Thymus (tissue), 11 donors: ENCODE measurements around the gene NEU2. TPM values are rescaled to one million over a fixed set of nuclear protein-coding genes. Genes with fewer than 3 reads are reported as not detected.

Experiments
- DNase-seq, 9 donors: peaks; one replicate each; pipeline ENCODE4 v3.0.0-alpha.2; 2013; ENCODE audit warnings: low spot score in 9 of 9, low read depth in 6 of 9, missing footprints in 1 of 9
- H3K27ac ChIP-seq, 2 donors: one replicate each; pipeline ENCODE4 v1.5.1; 2013; ENCODE audit warnings: control low read depth in 1 of 2, low read depth in 1 of 2, low read length in 1 of 2, mild to moderate bottlenecking in 1 of 2, moderate library complexity in 1 of 2
- H3K27me3 ChIP-seq, 2 donors: one replicate each; pipeline ENCODE4 v1.5.1; 2013; ENCODE audit warnings: low read length in 1 of 2; ENCODE audit not compliant: control insufficient read depth in 2 of 2, insufficient read depth in 1 of 2
- H3K36me3 ChIP-seq, 2 donors: one replicate each; pipeline ENCODE4 v1.5.1; 2013; ENCODE audit warnings: low read length in 1 of 2, mild to moderate bottlenecking in 1 of 2, moderate library complexity in 1 of 2; ENCODE audit not compliant: control insufficient read depth in 2 of 2, insufficient read depth in 2 of 2
- H3K4me1 ChIP-seq, 2 donors: one replicate each; pipeline ENCODE4 v1.5.1; 2013; ENCODE audit warnings: low read length in 2 of 2; ENCODE audit not compliant: control insufficient read depth in 2 of 2, insufficient read depth in 2 of 2
- H3K4me3 ChIP-seq, 2 donors: one replicate each; pipeline ENCODE4 v1.5.1; 2013; ENCODE audit warnings: low read length in 2 of 2, control low read depth in 1 of 2, mild to moderate bottlenecking in 1 of 2
- H3K9me3 ChIP-seq, 2 donors: one replicate each; pipeline ENCODE4 v1.5.1; 2013; ENCODE audit warnings: low read length in 1 of 2, mild to moderate bottlenecking in 1 of 2; ENCODE audit not compliant: control insufficient read depth in 2 of 2, insufficient read depth in 1 of 2
- WGBS: extraction: QIAGEN DNeasy Blood & Tissue Kit; methylation state at CpG from one replicate; pipeline ENCODE4 v1.1.7; 2013; 5-methylcytosine and 5-hydroxymethylcytosine counted together
- polyA plus RNA-seq: library from polyadenylated mRNA; stranded (reverse); fragments of 200-250 nt; gene quantifications from one replicate; pipeline ENCODE4 v1.2.3, GENCODE V29; 2013
- total RNA-seq: library from RNA; stranded (reverse); fragments of 120-200 nt; gene quantifications from one replicate; pipeline ENCODE4 v1.2.4, GENCODE V29; 2013
- donor health status: healthy.

The NEU2 gene
- total and polyA plus RNA-seq, 2 donors = not detected

DNA sequence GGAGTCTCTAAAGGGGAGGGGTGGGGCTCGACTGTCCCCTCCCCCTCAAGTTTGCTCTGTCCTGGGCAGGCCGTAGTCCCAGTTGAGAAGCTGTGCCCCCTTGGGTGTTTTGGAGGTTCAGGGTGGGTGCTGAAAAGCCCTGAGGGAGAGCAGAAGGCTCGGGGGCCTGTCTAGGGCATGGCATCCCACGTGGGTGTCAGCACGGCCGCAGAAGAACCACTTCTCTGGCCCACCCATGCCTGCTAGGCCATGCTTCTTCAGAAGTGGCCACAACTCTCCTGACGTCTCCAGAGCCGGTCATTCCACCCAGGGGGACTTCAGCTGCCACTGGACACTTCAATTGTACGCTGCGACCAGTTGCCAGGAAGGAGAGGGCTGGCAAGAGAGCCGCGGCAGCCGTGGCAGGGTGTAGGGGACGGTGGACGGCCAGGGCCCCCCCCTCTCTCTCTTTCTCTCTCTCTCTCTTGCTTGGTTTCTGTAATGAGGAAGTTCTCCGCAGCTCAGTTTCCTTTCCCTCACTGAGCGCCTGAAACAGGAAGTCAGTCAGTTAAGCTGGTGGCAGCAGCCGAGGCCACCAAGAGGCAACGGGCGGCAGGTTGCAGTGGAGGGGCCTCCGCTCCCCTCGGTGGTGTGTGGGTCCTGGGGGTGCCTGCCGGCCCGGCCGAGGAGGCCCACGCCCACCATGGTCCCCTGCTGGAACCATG lies 27.5 kb downstream of the NEU2 start, which contains the start of gene INPP5D:
Gene INPP5D, plus strand, starts transcription at position 546 of the 704 bp plus-strand sequence. Its CDS starts 137 bp downstream, at position 683.
- Histone ChIP-seq H3K27me3 (peaks cover 0 to 3% of the 10 kb centered on the region in 2 donors), H3K27ac (peak within 1 kb of the TSS; percentile 89), H3K4me3 (peak within 1 kb of the TSS; percentile 70 to 77), H3K36me3 (peaks cover 13 to 15% of the 10 kb centered on the region in 2 donors), H3K4me1 (peaks cover 34 to 52% of the 10 kb centered on the region in 2 donors), H3K9me3 (no peaks in the 10 kb centered on the region)
- WGBS = 5% methylated on average over 26 of the region's 26 CpGs
- peak in 7 of 9 donors; percentile 64 to 92 (median 78) for DNase-seq

DNA sequence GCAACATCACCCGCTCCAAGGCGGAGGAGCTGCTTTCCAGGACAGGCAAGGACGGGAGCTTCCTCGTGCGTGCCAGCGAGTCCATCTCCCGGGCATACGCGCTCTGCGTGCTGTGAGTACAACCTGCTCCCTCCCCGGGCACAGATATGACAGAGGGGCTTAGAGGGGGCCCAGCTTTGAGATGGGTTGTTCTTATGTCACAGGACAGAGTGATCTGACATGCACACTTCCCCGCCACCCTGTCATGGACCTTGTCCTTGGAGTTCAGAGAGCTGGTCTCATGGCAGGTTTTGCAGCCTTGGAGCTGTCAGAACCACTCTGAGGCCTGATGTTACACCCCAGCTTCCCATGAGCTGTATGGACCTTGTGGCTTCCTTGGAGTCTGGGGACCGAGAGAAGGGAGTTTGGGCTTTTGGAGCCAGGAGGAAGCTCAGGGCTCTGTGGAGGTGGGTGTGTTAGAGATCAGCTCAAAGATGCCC lies 28.1 kb downstream of the NEU2 start:
- H3K27ac ChIP-seq = peak overlapping the region; percentile 89
- WGBS = 10% methylated on average over 13 of the region's 13 CpGs
- H3K9me3 ChIP-seq = no peaks in the 10 kb centered on the region
- peaks cover 15% of the 10 kb centered on the region in 2 donors for H3K36me3 ChIP-seq
- peak in 1 of 9 donors; percentile 51 for DNase-seq
- H3K27me3 ChIP-seq = no peaks in the 10 kb centered on the region
- H3K4me3 ChIP-seq = peak overlapping the region; percentile 70 to 77
- H3K4me1 ChIP-seq = peaks cover 34 to 52% of the 10 kb centered on the region in 2 donors

DNA sequence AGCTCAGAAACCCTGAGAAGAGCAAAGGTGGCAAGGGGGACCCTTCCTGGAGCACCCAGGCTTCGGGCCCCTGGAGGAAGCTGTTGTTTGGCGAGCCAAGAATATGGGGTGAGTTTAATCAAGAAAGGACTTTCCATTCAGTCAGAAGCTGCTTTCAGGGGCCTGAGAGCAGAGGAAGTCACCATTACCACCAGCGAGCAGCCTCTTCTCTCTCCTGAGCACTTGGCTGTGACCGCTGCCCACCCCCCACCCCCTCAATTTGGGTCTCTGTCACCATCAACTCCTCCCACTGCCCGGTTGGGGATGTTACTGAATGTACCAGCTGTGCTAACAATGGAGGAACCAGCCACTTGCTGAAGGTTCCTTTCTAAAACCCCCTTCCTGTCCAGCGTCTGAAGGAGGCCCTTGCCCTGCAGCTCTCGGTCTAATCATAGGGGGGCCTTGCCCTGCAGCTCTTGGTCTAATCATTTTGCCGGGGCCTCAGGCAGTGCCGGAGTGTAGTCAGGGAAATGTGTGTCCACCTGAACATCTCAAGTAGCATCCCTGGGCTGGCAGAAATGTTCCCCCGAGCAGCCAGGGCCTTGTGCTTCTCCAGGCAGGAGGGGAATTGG lies 28.6 kb downstream of the NEU2 start:
- Histone ChIP-seq H3K36me3 (peaks cover 18% of the 10 kb centered on the region in 2 donors), H3K4me3 (peak overlapping the region; percentile 70 to 77), H3K27me3 (no peaks in the 10 kb centered on the region), H3K27ac (peak overlapping the region; percentile 89), H3K9me3 (no peaks in the 10 kb centered on the region), H3K4me1 (peaks cover 34 to 52% of the 10 kb centered on the region in 2 donors)
- 10% methylated on average over 10 of the region's 10 CpGs for WGBS
- peak in 1 of 9 donors; percentile 53 for DNase-seq

DNA sequence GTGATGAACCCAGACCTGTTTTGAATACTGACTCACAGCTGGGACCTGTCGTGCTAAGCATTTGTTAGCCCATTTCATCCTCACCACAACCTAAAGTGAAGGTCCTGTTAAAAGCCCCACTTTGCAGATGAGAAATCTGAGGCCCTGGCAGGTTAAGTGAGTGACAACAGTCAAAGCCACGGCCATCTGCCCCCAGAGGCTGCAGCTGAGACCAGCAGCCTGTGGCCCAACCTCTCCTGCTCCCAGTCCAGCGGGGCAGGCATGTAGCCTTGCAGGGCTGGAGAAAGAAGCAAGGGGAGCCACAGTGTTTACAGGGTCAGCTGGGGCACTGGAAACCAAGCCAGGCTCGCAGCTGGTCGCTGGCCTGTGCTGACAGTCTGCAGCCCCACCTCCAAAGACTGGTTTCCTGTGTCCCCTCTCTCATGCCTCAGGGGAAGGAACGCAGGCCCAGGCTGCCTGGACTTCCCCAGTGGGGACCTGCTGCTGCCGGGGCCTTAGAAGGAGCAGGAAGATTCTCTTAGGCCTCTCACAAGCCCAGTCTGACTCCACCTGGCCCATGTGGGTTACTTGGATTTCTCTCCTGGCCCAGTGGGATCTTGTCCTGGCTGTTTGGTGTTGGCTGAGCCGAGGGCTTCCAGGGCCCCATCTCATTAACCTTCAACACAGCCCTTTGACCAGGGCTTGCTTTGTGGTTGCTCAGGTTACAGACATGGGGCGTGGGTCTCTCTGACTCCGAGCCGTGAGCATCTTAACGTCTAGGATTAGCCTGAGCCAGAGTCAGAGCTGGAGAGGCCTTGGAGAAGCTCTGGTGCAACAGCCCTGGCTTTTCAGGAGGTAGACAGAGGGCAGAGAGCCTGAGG lies 29.3 kb downstream of the NEU2 start:
- no peaks in the 10 kb centered on the region for H3K27me3 ChIP-seq
- DNase-seq = peak in 1 of 9 donors; percentile 40
- H3K27ac ChIP-seq = peak overlapping the region; percentile 51 to 64
- H3K36me3 ChIP-seq = peaks cover 21 to 25% of the 10 kb centered on the region in 2 donors
- H3K4me1 ChIP-seq = peaks cover 34 to 52% of the 10 kb centered on the region in 2 donors
- 22% methylated on average over 12 of the region's 12 CpGs for WGBS
- no peaks in the 10 kb centered on the region for H3K9me3 ChIP-seq
- peak overlapping the region; percentile 70 to 77 for H3K4me3 ChIP-seq

DNA sequence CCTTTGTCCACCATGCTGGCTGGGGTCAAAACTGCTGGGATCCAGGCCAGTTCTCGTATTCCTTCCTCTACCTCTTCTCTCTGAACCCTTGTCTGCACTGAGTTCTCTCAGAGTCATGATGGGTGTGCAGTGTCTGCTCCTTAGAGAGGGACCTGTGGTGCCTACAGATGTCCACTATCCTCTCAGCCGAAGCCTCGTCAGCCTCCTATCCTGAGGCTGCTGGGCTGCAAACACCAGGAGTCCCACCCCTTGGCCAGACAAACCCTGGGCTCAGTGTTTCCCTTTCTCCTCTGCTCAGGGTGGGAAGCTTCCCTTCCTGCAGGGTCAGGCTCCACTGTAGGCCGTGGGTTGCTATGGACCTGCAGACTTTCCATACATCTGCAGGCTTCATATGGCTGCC lies 30.0 kb downstream of the NEU2 start:
- Histone ChIP-seq H3K36me3 (peaks cover 21 to 32% of the 10 kb centered on the region in 2 donors), H3K4me1 (peaks cover 34 to 52% of the 10 kb centered on the region in 2 donors), H3K9me3 (no peaks in the 10 kb centered on the region), H3K27me3 (no peaks in the 10 kb centered on the region), H3K4me3 (peak overlapping the region; percentile 70 to 77), H3K27ac (peak overlapping the region; percentile 51 to 70)
- no peak for DNase-seq
- WGBS = 65% methylated on average over 4 of the region's 4 CpGs

DNA sequence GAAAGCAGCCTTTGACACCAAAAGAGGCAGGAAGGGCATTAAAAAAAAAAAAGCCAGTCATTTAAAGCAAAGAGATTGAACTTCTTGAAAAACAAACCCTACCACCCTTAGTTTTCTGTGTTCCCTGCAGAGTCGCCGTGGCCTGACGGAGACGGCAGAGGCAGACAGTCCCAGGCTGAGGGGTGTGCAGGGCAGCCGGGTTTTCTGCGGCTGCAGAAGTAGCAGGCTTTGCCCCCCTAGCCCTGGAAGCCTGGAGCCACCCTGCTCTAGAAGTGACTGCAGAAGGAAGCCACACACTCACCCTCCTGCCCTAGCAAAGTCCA lies 30.4 kb downstream of the NEU2 start:
- Histone ChIP-seq H3K36me3 (peaks cover 21 to 36% of the 10 kb centered on the region in 2 donors), H3K9me3 (no peaks in the 10 kb centered on the region), H3K27ac (no peak overlapping the region), H3K27me3 (no peaks in the 10 kb centered on the region), H3K4me1 (peaks cover 34 to 52% of the 10 kb centered on the region in 2 donors), H3K4me3 (peak overlapping the region in 1 of 2 donors; percentile 77)
- 34% methylated on average over 6 of the region's 6 CpGs for WGBS
- no peak for DNase-seq

DNA sequence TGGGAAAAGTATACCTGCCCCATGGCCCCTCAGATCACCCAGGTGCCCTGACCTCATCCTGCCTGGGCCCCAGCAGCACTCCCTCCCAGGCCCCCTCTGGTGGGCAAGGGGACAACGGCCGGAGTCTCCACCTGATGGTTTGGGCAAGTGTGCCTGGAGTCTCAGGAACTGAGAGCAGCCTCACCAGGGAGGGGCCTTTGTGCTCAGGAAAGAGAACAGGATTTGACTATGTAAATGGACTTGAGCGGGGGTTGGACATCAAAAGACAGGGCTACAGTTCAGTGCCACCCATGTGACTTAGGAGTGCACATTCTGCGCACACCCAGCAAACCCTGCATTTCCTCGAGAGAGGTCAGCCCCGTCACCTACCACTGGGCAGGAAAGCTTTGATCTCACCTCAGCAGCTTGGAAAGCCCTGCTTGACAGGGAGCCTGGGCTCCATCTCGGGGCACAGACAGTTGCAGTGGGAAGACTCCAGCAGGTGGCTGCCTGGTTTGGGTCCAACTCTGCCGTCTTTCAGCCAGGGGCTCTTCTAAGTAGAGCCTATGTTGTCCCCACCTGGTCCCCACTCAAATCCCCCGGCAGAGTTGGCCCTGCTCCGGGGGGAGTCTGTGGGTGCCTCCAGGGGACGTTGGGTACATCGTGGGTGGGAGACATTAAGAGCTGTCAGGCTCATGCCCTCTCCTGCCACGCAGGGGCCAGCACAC lies 30.9 kb downstream of the NEU2 start:
- Histone ChIP-seq H3K4me1 (peaks cover 34 to 52% of the 10 kb centered on the region in 2 donors), H3K9me3 (no peaks in the 10 kb centered on the region), H3K36me3 (peaks cover 21 to 38% of the 10 kb centered on the region in 2 donors), H3K4me3 (peak overlapping the region in 1 of 2 donors; percentile 77), H3K27me3 (no peaks in the 10 kb centered on the region), H3K27ac (no peak overlapping the region)
- 26% methylated on average over 13 of the region's 13 CpGs for whole genome bisulfite sequencing
- peak in 1 of 9 donors; percentile 46 for DNase-seq

DNA sequence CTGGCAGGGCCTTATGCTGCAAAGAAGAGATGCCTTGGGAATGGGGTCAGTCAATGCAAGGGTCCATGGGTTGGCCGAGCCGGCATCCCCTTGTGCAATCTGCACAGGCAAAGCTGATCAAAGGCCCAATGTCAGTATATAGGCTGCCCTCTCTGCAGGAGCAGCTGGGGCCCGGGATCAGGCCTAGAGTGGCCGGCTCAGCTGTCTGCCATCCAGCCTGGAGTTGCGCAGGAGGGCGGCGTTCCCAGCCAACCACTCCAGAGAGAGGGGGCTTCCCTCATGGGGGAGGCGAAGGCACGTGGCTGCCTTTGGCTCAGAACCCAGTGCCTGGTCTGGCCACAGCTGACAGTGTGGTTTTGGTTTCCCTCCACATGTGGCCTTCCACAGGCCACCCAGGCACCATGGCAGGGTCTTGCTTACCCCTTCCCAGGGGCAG lies 31.5 kb downstream of the NEU2 start:
- no peak overlapping the region for H3K27ac ChIP-seq
- H3K9me3 ChIP-seq = no peaks in the 10 kb centered on the region
- peaks cover 21 to 38% of the 10 kb centered on the region in 2 donors for H3K36me3 ChIP-seq
- no peak overlapping the region for H3K4me3 ChIP-seq
- no peak for DNase-seq
- H3K27me3 ChIP-seq = no peaks in the 10 kb centered on the region
- WGBS = 71% methylated on average over 9 of the region's 9 CpGs
- peaks cover 34 to 52% of the 10 kb centered on the region in 2 donors for H3K4me1 ChIP-seq
